ENCODE measurements around the gene KCTD13. TPM values are rescaled to one million over a fixed set of nuclear protein-coding genes. Genes with fewer than 3 reads are reported as not detected.

Gene KCTD13
- total and polyA plus RNA-seq, 2 of the 8 experiments (the other 6 are each of a cell fraction or from before 2014, with no cell fraction given): 9.2 to 10.8 TPM

DNA sequence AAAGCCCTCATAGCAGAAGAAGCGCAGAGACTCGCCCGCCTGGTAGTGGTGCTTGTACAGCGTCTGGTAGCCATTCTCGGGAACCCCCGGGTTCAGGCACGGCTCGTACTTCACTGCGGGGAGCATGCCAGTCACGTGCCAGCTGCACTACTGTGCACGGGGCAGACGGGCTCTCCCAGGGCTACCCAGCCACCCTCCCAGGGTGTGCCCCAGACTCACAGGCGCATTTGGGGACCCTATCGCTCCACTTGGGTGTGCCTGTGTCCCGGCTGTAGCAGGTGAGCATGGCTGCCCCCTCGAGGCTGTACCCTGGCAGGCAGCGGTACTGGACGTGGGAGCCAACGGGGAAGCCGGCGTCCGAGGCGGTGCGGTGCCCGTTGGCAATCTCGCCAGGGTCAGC is 52.7 kb downstream of the KCTD13 start:
- Histone ChIP-seq H4K91ac (replicated peaks; ENCODE audit: insufficient read length, low read length) (no peak overlapping the region), H3K27ac (ENCODE audit: low read depth, low read length) (no peak overlapping the region), H3K79me2 (ENCODE audit: control insufficient read depth in 1 of 2, insufficient read depth in 2 of 2, low read length in 2 of 2) (no peaks in the 10 kb centered on the region; a peak in 1 of 4 replicates), H3K79me1 (ENCODE audit: low read depth, low read length) (no peaks in the 10 kb centered on the region), H4K8ac (ENCODE audit: extremely low read depth, insufficient read depth, low read length) (peak overlapping the region; percentile 12), H3K56ac (replicated peaks; ENCODE audit: insufficient read length, low read depth, low read length) (no peak overlapping the region), H3K14ac (ENCODE audit: insufficient read length) (no peak overlapping the region), H3K27me3 (replicated peaks in 1 of 4; ENCODE audit: control insufficient read depth in 3 of 4, extremely low read depth in 1 of 4, insufficient read depth in 3 of 4, low read length in 3 of 4) (no peaks in the 10 kb centered on the region), H3K4me3 (ENCODE audit: extremely low read depth in 1 of 4, insufficient read depth in 2 of 4, low read depth in 3 of 4, low read length in 4 of 4) (no peak overlapping the region), H2AFZ (ENCODE audit: low read length) (no peak overlapping the region), H4K5ac (ENCODE audit: insufficient read length, low read depth, low read length) (no peak overlapping the region), H3K18ac (ENCODE audit: extremely low read depth, low read length) (no peak overlapping the region), H3K9ac (replicated peaks in 1 of 4; ENCODE audit: extremely low read depth in 1 of 4, low read depth in 3 of 4, low read length in 3 of 4) (no peak overlapping the region), H3K36me3 (ENCODE audit: control insufficient read depth in 2 of 4, insufficient read depth in 4 of 4, low read length in 3 of 4) (peaks cover 0 to 3% (median 0%) of the 10 kb centered on the region in 4 experiments; a peak in 2 of 8 replicates), H4K20me1 (replicated peaks in 1 of 2; ENCODE audit: control insufficient read depth in 1 of 2, insufficient read depth in 2 of 2, low read length in 2 of 2) (peaks cover 0 to 2% of the 10 kb centered on the region in 2 experiments), H3K4me1 (replicated peaks in 1 of 4; ENCODE audit: control insufficient read depth in 3 of 4, insufficient read depth in 4 of 4, low read length in 3 of 4) (peaks cover 0 to 11% (median 7%) of the 10 kb centered on the region in 4 experiments; a peak in 5 of 7 replicates), H3K4me2 (ENCODE audit: insufficient read depth in 1 of 2, low read depth in 2 of 2, low read length in 2 of 2) (no peak overlapping the region), H3K23me2 (ENCODE audit: low read depth, low read length) (peaks cover 7% of the 10 kb centered on the region; the same call in 1 of the 2 replicates), H3K4ac (replicated peaks; ENCODE audit: insufficient read length, low read depth, low read length) (no peak overlapping the region), H2BK20ac (ENCODE audit: low read length) (no peak overlapping the region), H2BK5ac (ENCODE audit: low read depth, low read length) (no peak overlapping the region), H2BK120ac (replicated peaks; ENCODE audit: low read depth, low read length) (no peak overlapping the region), H2BK12ac (ENCODE audit: low read depth, low read length) (no peak overlapping the region), H2BK15ac (ENCODE audit: low read length) (no peak overlapping the region), H3K23ac (ENCODE audit: insufficient read length) (no peak overlapping the region), H3K9me3 (ENCODE audit: insufficient read depth in 2 of 2, low read depth in 1 of 2, low read length in 1 of 2) (no peaks in the 10 kb centered on the region), H2AK5ac (ENCODE audit: low read depth, low read length) (no peak overlapping the region)
- TF ChIP-seq CBX5 (IDR thresholded peaks at IDR 0.05; ENCODE audit: low read depth, low read length) (no peak), BACH1 (IDR thresholded peaks at IDR 0.05; ENCODE audit: low read length) (no peak), SAP30 (IDR thresholded peaks at IDR 0.05; ENCODE audit: insufficient read depth, insufficient replicate concordance, low read length) (no peak), EGR1 (IDR thresholded peaks at IDR 0.05; ENCODE audit: borderline replicate concordance, low read depth, low read length) (no peak), CHD2 (IDR thresholded peaks at IDR 0.05; ENCODE audit: low read length) (no peak)
- POLR2A ChIA-PET (ENCODE audit: partially characterized antibody): interaction anchor here (0.6 to 1.9 kb wide), 5 partner anchors 10 to 67 kb away, joined by 3 to 6 read pairs (median 3); partner anchors contain the start of genes CDIPT and PAGR1
- FAIRE-seq (no peak), DNase-seq (ENCODE audit: low read depth in 1 of 2, low spot score in 2 of 2) (no peak)
- CTCF ChIA-PET (ENCODE audit: partially characterized antibody): interaction anchor here (1.0 to 3.5 kb wide), 3 partner anchors 10 to 65 kb away, joined by 3 to 10 read pairs (median 6); partner anchors contain the start of gene CDIPT
- WGBS, 2 experiments (ENCODE audit: extremely low coverage in 1 of 2, insufficient coverage in 1 of 2, insufficient read length in 1 of 2, insufficient replicate concordance in 2 of 2, low coverage in 1 of 2, low lambda C conversion rate in 2 of 2, missing lambda C conversion rate in 1 of 2): 96% methylated on average over 20 of the region's 26 CpGs; no CpG with 5 or more reads in 1 of the 2 experiments

Measured in H1 (cell line).